Caco-2 (cell line): Measurements from ENCODE around the gene CCDC188. TPM values are rescaled to one million over a fixed set of nuclear protein-coding genes. Genes with fewer than 3 reads are reported as not detected.
A peak's percentile ranks its signal among the peaks of the same experiment; 100 is the strongest.

Source experiments
- BruUV-seq: library from RNA; stranded (reverse); fragments of 400-500 nt; replicated peaks from 2 replicates; lab custom pipeline; 2021; lab: Mats Ljungman, UMichigan
- CTCF ChIA-PET: fragments of 300-600 bp; sonication (Branson Sonifier 250); formaldehyde crosslinking; loops from one replicate; lab custom pipeline; 2022; ENCODE audit warnings: antibody characterized with exemption; lab: Charles Lee
- POLR2A ChIA-PET: fragments of 300-600 bp; sonication (Branson Sonifier 250); formaldehyde crosslinking; loops from one replicate; lab custom pipeline; 2022; ENCODE audit warnings: antibody characterized with exemption; lab: Charles Lee
- DNase-seq, 2 experiments: peaks; one replicate each; pipeline versions ENCODE4 v3.0.0 to v3.0.0-alpha.2; 2020 to 2022
- H3K27me3 ChIP-seq: replicated peaks from 2 replicates; pipeline ENCODE4 v1.6.0; 2011; ENCODE audit warnings: low read length; ENCODE audit not compliant: control insufficient read depth, insufficient read depth
- H3K36me3 ChIP-seq: 2 replicates; pipeline ENCODE4 v1.5.1; 2011; ENCODE audit warnings: low read length; ENCODE audit not compliant: control insufficient read depth, insufficient read depth
- H3K4me1 ChIP-seq: fragments of 250-450 bp; sonication (Bioruptor Pico); 2 replicates; pipeline ENCODE4 v1.5.1; 2020; ENCODE audit warnings: mild to moderate bottlenecking
- H3K4me3 ChIP-seq: 2 replicates; pipeline ENCODE4 v1.5.1; 2011; ENCODE audit warnings: low read depth, mild to moderate bottlenecking, control low read depth, low read length
- H3K9me3 ChIP-seq: fragments of 250-450 bp; sonication (Bioruptor Pico); 2 replicates; pipeline ENCODE4 v1.5.1; 2020; ENCODE audit warnings: mild to moderate bottlenecking, moderate library complexity
- H3K27ac Mint-ChIP-seq: one replicate; pipeline ENCODE4 v1.8.0; 2022; ENCODE audit warnings: mixed read lengths; ENCODE audit not compliant: unreplicated experiment
- H3K27me3 Mint-ChIP-seq: one replicate; pipeline ENCODE4 v1.8.0; 2022; ENCODE audit warnings: mixed read lengths; ENCODE audit not compliant: insufficient read depth, unreplicated experiment
- H3K36me3 Mint-ChIP-seq: one replicate; pipeline ENCODE4 v1.8.0; 2022; ENCODE audit warnings: mild to moderate bottlenecking, mixed read lengths; ENCODE audit not compliant: insufficient read depth, unreplicated experiment
- H3K4me1 Mint-ChIP-seq: one replicate; pipeline ENCODE4 v1.8.0; 2022; ENCODE audit warnings: low read depth, mixed read lengths; ENCODE audit not compliant: unreplicated experiment
- H3K4me3 Mint-ChIP-seq: one replicate; pipeline ENCODE4 v1.8.0; 2022; ENCODE audit warnings: mild to moderate bottlenecking, moderate library complexity, mixed read lengths; ENCODE audit not compliant: unreplicated experiment
- H3K9me3 Mint-ChIP-seq: one replicate; pipeline ENCODE4 v1.8.0; 2022; ENCODE audit warnings: mixed read lengths; ENCODE audit not compliant: unreplicated experiment
- CTCF ChIP-seq, 2 experiments: fragments of 200-600 bp in 1 of 2; IDR thresholded peaks; 1 replicate in 1 of 2; 2 replicates in 1 of 2; pipeline versions ENCODE4 v1.5.1 to v1.8.0; 2011 to 2022; ENCODE audit warnings: antibody characterized with exemption in 1 of 2, control low read depth in 1 of 2, inconsistent platforms in 1 of 2, low read depth in 1 of 2, low read length in 1 of 2, mild to moderate bottlenecking in 1 of 2, moderate library complexity in 1 of 2; ENCODE audit not compliant: insufficient read depth in 1 of 2, severe bottlenecking in 1 of 2, unreplicated experiment in 1 of 2
- intact Hi-C: fragments of 100-400 bp; cut with micrococcal nuclease; formaldehyde crosslinking; loops from one replicate; pipeline ENCODE4 v1.10.0; 2022; ENCODE audit not compliant: unreplicated experiment
- total RNA-seq: library from RNA; stranded (reverse); gene quantifications from 2 replicates; pipeline ENCODE4 v1.2.3, GENCODE V29; 2022

CCDC188 gene
- total RNA-seq, 1 experiment from 2014 or later: not detected

DNA sequence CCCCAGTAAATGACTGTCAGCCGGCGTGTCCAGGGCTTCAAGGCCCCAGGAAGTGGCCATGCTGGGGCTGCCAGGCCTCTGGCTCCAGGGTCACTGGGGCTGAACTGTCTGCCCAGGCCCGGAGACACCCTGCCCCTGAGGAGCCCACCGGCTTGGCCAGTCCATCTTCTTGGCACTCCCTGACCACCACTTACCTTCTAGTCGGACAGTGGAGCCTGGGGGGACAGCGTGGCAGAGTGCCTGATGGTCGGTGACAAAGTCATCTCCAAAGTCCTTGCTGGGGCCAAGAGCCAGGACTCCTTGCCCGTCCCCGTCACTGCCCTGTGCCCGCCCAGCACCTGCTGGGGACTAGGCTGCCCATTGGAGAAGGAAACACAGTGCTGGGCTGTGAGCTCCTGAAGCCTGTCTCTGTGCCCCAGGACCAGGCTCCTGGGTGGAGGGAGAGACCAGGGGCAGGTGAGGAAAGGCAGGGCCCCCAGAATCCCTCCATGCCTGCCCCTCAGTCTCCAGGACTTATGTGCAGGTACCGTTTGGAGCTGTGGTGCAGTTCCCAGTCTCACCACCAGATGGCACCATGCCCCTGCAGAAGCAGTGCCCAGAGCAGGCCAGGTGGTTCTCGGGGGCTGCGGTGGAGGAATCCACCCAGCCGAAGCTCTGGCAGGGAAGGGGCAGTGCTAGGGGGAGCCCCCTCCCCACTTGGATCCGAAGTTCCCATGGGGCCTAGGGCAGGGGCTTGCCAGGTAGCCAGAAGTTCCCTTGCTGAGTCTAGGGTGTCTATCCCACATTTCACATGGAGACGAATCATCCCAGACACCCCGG, 6.0 kb upstream of the CCDC188 start:
- peak; percentile 79 to 86 for DNase-seq
- no TSS peak for BruUV-seq
- Mint-ChIP-seq H3K9me3 (no peaks in the 10 kb centered on the region), H3K4me3 (no peak overlapping the region), H3K27me3 (peaks cover 3% of the 10 kb centered on the region), H3K4me1 (no peaks in the 10 kb centered on the region), H3K36me3 (no peaks in the 10 kb centered on the region), H3K27ac (no peak overlapping the region)
- H3K4me1 ChIP-seq: no peaks in the 10 kb centered on the region
- no peaks in the 10 kb centered on the region for H3K27me3 ChIP-seq
- H3K36me3 ChIP-seq: no peaks in the 10 kb centered on the region
- CTCF ChIA-PET: interaction anchor here (0.6 to 1.6 kb wide), 10 partner anchors 18 to 714 kb away, joined by 3 to 24 read pairs (median 4); no protein-coding TSS in a partner anchor
- POLR2A ChIA-PET: no interaction called here
- TF ChIP-seq CTCF (IDR thresholded peaks at IDR 0.05; ENCODE audit: insufficient read depth in 1 of 2, low read depth in 1 of 2, low read length in 1 of 2, severe bottlenecking in 1 of 2, unreplicated experiment in 1 of 2): peak; percentile 96 to 97
- H3K9me3 ChIP-seq: no peaks in the 10 kb centered on the region
- intact Hi-C loops: loop anchor here (1.0 kb wide), 2 partner anchors 81 to 128 kb away; no protein-coding TSS in a partner anchor
- H3K4me3 ChIP-seq: no peak overlapping the region

DNA sequence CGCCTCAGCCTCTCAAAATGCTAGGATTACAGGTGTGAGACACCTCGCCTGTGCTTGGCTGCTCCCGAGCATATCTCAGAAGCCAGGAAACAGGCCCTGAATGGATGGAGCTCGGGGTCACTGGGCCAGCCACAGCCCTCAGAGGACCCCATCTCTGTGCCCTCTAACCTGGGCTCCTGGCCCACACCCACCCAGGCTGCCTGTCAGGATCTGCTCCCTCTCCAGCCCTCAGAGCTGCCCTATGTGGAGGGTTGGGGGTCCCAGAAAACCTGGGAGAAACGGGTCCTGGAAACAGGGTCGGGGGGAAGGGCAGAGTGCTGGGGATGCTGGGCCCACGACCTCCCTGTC, 5.2 kb upstream of the CCDC188 start:
- DNase-seq: no peak
- H3K9me3 ChIP-seq: no peaks in the 10 kb centered on the region
- no TSS peak for BruUV-seq
- TF ChIP-seq CTCF (IDR thresholded peaks at IDR 0.05; ENCODE audit: insufficient read depth in 1 of 2, low read depth in 1 of 2, low read length in 1 of 2, severe bottlenecking in 1 of 2, unreplicated experiment in 1 of 2): no peak
- H3K9me3 Mint-ChIP-seq: no peaks in the 10 kb centered on the region
- no peaks in the 10 kb centered on the region for H3K27me3 ChIP-seq
- H3K36me3 ChIP-seq: no peaks in the 10 kb centered on the region
- H3K27ac Mint-ChIP-seq: no peak overlapping the region
- no peaks in the 10 kb centered on the region for H3K4me1 Mint-ChIP-seq
- no peak overlapping the region for H3K4me3 Mint-ChIP-seq
- ChIA-PET CTCF (no interaction called here), POLR2A (no interaction called here)
- H3K27me3 Mint-ChIP-seq: peaks cover 3% of the 10 kb centered on the region
- no peak overlapping the region for H3K4me3 ChIP-seq
- intact Hi-C loops: no loop called here
- no peaks in the 10 kb centered on the region for H3K4me1 ChIP-seq
- H3K36me3 Mint-ChIP-seq: no peaks in the 10 kb centered on the region

GRCh38 chr22:20155330-20156041, 4.6 kb upstream of the CCDC188 start:
- H3K9me3 Mint-ChIP-seq: no peaks in the 10 kb centered on the region
- BruUV-seq: no TSS peak
- H3K4me1 ChIP-seq: no peaks in the 10 kb centered on the region
- POLR2A ChIA-PET: no interaction called here
- no peaks in the 10 kb centered on the region for H3K4me1 Mint-ChIP-seq
- CTCF ChIA-PET: no interaction called here
- no peak for TF ChIP-seq CTCF (IDR thresholded peaks at IDR 0.05; ENCODE audit: insufficient read depth in 1 of 2, low read depth in 1 of 2, low read length in 1 of 2, severe bottlenecking in 1 of 2, unreplicated experiment in 1 of 2)
- DNase-seq: no peak
- H3K4me3 ChIP-seq: no peak overlapping the region
- intact Hi-C loops: no loop called here
- H3K27ac Mint-ChIP-seq: no peak overlapping the region
- no peak overlapping the region for H3K4me3 Mint-ChIP-seq
- no peaks in the 10 kb centered on the region for H3K36me3 Mint-ChIP-seq
- no peaks in the 10 kb centered on the region for H3K9me3 ChIP-seq
- peaks cover 3% of the 10 kb centered on the region for H3K27me3 Mint-ChIP-seq
- H3K36me3 ChIP-seq: no peaks in the 10 kb centered on the region
- no peaks in the 10 kb centered on the region for H3K27me3 ChIP-seq
